ENCODE measurements around the gene SELENOO. TPM values are rescaled to one million over a fixed set of nuclear protein-coding genes. Genes with fewer than 3 reads are reported as not detected.

SELENOO gene
- total RNA-seq, 1 experiment from 2014 or later, result 43.2 TPM

DNA sequence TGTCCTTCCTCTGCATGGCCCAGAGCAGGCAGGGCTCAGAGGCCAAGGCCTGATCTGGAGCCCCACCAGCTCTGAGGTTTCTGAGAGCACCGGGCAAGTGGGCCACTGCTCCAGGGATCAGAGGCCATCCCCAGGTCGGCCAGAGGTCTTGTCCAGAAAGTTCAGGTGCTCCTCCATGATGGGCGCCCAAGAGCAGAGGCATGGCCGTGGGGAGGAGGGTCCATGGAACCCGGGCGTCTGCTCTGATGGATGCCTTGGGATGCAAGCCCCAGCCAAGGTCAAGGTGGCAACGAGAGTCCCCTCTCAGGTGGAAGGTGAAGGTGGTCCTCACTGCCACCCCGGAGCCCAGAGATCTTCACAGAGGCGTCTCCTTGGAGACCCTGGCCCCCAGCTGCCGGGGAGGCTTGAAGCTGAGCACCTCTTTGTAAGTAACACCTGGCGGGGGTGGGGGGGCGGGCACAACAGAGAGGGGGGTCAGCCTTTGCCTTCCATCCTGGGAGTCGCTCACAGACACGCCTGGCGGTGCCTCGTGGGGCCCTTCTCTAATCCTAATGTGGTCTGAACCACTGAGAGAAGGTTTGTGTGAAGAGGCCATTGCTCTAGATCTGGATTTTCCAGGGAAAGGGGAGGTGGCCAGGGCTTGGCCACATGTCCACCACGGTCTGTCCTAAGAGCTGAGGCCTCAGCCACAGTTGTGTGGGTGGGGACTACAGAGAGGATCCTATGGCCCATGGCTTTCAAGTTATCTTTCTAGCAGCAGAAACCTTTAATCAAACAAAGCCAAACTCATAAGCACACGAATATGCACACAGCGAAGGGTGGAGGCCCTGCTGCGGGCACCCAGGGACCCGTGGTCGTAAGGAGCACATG, 52.5 kb downstream of the SELENOO start:
- DNase-seq (ENCODE audit: low read depth, low spot score), result no peak
- in situ Hi-C loops (cut with HindIII; ENCODE audit: low pct_unique_long_range_greater_than_20kb, low sequenced_read_pairs), result no loop called here

DNA sequence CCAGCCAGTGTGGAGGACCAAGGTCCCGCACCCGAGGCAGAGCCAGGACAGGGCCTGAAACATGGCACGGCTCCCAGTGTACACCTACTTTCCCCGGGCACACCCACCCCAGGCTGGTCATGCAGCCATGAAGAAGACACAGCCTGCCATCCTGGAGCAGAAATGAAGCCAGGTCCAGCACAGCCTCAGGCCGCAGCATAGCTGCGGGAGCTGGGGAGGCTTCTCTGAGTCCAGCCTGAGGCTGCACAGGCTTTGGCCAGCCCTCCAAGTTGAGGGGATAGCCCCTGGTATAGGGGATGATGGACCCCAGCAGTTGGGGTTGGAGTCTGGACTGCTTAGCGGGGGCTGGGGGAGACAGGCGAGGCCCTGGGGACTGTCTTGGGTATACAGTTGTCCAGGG, 53.1 kb downstream of the SELENOO start:
- in situ Hi-C loops (cut with HindIII; ENCODE audit: low pct_unique_long_range_greater_than_20kb, low sequenced_read_pairs), result no loop called here
- no peak for DNase-seq (ENCODE audit: low read depth, low spot score)

DNA sequence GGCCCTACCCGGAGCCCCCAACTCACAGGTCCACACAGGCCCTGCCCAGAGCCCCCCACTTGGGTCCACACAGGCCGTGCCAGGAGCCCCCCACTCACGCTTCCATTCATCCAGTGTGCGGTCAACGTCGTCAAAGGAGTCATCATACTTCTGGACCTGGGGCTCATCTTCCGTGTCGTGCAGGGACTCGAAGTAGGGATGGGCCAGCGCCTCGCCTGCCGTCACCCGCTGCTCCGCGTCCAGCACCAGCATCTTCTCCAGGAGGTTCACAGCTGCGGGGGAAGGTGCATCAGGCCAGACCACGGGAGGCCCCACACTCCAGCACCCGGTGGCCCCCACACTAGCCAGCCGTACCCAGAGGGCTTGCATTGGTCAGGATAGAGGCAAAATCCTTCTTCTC, 54.3 kb downstream of the SELENOO start:
- no peak for DNase-seq (ENCODE audit: low read depth, low spot score)
- in situ Hi-C loops (cut with HindIII; ENCODE audit: low pct_unique_long_range_greater_than_20kb, low sequenced_read_pairs), result no loop called here

GRCh38 chr22:50255607-50256006, 54.8 kb downstream of the SELENOO start:
- DNase-seq (ENCODE audit: low read depth, low spot score), result no peak
- in situ Hi-C loops (cut with HindIII; ENCODE audit: low pct_unique_long_range_greater_than_20kb, low sequenced_read_pairs), result no loop called here

DNA sequence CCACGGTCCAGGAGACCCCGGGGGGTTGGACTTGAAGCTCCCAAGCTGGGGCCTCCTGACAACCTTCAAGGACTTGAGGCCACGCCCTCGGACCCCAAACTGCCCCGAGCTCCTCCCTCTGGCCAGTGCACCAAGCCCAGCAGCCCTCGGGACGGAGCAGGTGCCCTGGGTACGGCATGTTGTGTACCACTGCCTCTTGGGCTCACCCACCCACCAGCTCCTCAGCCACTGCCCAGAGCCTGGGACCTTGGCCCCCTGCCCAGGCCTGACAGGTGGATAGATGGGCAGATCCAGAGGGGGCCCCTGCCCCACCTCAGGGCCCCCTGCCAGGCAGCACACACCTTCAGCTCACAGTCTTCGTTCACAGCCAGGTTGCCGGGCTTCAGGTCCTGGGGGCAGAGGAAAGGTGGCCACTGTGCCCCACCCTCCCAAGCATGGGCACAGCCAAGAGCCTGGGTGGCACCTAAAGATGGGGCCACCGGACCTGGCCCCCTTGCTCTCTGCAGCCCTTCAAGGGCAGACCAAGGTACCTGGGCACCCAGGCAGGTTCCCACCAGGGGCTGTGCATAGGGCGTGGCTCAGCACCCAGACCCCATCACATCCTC, 55.5 kb downstream of the SELENOO start:
- no peak for DNase-seq (ENCODE audit: low read depth, low spot score)
- in situ Hi-C loops (cut with HindIII; ENCODE audit: low pct_unique_long_range_greater_than_20kb, low sequenced_read_pairs), result no loop called here

DNA sequence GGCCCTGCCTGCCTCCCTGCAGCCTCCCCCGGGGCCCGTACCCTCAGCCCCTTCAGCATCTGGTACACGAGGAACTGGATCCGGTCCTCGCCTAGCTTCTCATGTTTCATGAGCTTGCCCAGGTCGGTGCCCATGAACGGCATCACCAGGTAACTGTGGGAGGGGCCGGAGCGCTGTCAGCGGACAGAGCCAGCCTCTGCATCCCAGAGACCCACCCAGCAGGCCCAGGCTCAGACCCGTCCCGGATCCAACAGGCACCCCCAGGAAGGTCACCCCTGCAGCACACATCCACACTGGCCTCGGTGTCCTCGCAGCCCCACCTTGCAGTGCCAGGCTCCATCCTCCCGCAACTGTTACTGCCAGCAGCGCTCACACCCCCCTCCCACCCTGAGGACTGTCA, 56.2 kb downstream of the SELENOO start:
- no peak for DNase-seq (ENCODE audit: low read depth, low spot score)
- in situ Hi-C loops (cut with HindIII; ENCODE audit: low pct_unique_long_range_greater_than_20kb, low sequenced_read_pairs), result no loop called here

DNA sequence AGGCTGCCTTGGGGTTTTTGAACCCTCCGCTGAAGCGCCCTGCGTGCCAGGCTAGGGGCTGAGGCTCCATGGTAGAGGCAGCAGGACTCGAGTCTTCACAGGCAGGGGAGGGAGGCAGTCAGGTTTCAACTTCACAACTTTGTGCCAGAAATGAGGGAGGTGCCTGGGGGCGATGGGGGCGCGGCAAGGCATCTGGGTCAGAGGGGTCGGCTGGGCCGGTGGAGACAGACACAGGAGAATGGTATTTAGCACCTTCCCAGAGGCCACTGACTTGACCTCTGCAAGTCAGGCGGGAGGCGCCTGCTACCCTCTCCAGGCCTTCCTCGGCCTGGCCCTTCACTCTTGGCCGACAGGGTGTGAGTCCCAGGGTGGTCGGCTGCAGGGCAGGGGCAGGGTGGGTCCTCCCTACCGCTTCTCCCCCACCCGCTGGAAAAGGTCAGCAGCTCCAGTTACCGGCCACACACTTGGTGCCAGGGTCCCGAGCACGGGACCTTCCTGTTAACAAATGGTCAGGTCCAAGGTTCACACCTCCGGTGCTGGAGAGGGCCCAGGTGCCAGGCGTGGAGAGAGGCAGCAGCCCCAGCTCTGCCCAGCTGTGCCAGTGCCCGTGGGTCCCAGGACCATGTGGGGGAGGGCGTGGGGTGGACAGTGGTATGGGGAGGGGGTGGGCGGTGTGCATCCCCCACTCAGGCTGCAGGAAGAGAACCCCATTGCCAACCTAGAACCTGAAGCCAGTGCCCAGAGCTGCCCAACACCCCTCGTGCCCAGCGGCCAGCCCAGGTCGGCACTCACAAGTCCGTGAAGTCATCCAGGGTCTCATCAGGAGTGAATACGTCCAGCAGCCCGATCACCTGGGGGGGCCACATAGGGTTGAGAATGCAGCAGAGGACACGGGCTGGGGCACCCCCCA, 56.9 kb downstream of the SELENOO start:
- DNase-seq (ENCODE audit: low read depth, low spot score), result no peak
- in situ Hi-C loops (cut with HindIII; ENCODE audit: low pct_unique_long_range_greater_than_20kb, low sequenced_read_pairs), result no loop called here

DNA sequence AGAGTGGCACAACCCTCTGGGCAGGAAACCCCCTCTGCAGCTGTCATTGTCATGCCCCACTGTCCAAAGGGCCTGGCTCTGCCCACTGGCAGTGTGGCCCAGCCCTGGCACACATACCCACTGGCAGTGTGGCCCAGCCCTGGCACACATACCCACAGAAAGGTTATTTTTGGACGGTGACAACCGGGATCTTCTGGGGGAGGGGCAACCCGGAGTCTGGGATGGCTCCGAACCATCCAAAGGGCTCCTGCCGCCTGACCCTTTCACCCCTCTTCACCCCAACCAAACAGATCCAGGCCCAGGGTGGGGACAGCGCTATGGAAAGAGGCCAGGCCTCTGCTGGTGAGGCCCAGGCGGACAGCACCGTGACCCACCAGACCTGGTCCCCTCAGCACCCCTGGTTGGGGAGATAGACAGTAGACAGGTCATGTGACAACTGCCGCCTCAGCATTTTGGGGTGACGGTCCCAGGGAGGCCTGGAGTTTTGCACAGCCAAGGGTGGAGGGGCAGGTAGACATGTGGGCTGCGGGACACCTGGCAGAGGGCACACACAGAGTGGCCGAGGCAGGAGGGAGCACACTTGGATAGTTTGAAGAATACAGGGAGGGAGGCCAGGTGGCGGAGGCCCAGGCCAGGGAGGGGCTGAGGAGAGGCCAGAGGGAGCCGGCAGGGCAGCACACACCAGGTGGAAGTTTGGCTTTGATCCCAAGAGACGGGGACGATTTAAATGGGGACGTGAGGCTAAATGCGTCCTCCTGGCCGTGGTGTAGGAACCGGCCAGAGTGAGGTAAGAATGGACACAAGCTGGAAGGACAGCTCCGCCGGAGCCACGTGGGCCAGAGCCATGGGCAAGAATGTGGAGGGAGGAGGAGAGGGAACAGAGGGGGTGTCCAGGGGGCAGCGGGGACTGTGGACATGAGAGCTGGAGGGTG, 57.8 kb downstream of the SELENOO start:
- in situ Hi-C loops (cut with HindIII; ENCODE audit: low pct_unique_long_range_greater_than_20kb, low sequenced_read_pairs), result no loop called here
- no peak for DNase-seq (ENCODE audit: low read depth, low spot score)

- in situ Hi-C loops (cut with HindIII; ENCODE audit: low pct_unique_long_range_greater_than_20kb, low sequenced_read_pairs), result no loop called here
- no peak for DNase-seq (ENCODE audit: low read depth, low spot score)
Observed at GRCh38 chr22:50259302-50259701, 58.5 kb downstream of the SELENOO start.

- DNase-seq (ENCODE audit: low read depth, low spot score), result no peak
- in situ Hi-C loops (cut with HindIII; ENCODE audit: low pct_unique_long_range_greater_than_20kb, low sequenced_read_pairs), result no loop called here
Observed at GRCh38 chr22:50260434-50260800, 59.6 kb downstream of the SELENOO start.

DNA sequence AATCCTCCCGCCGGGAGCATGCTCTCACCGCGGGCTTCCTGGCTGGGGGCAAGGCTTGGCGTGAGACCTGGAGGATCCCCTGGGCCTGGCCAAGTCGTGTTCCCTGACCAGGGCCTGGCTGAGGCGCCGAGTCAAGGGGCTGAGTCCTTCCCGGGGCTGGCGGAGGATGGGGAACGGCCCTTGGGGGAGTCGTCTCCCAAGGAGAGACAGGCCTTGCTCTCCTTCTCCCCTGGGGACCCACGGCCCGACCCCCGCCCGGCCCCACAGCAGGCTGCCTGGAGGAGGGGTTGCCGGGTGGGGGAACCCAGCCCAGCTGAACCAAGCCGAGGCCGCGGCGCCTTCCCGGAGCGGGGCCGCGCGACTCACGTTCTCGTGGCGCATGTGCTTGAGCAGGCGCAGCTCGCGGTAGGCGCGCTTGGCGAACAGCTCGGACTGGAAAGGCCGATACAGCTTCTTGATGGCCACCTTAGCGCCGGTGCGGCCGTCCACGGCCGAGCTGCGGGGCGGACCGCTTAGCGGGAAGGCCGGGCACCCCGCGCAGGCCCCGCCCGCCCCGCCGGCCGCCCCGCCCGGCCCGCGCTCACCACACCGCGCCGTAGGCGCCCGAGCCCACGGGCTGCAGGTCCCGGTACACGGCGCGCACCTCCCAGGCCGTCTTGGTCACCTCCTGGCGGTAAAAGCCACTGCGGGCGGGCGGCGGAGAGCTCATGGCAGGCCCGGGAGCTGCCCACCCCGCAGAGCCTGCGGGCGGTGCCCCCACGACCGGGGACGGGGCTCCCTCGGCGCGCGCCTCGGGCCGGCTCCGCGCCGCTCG, 60.2 kb downstream of the SELENOO start:
- in situ Hi-C loops (cut with HindIII; ENCODE audit: low pct_unique_long_range_greater_than_20kb, low sequenced_read_pairs), result no loop called here
- no peak for DNase-seq (ENCODE audit: low read depth, low spot score)

DNA sequence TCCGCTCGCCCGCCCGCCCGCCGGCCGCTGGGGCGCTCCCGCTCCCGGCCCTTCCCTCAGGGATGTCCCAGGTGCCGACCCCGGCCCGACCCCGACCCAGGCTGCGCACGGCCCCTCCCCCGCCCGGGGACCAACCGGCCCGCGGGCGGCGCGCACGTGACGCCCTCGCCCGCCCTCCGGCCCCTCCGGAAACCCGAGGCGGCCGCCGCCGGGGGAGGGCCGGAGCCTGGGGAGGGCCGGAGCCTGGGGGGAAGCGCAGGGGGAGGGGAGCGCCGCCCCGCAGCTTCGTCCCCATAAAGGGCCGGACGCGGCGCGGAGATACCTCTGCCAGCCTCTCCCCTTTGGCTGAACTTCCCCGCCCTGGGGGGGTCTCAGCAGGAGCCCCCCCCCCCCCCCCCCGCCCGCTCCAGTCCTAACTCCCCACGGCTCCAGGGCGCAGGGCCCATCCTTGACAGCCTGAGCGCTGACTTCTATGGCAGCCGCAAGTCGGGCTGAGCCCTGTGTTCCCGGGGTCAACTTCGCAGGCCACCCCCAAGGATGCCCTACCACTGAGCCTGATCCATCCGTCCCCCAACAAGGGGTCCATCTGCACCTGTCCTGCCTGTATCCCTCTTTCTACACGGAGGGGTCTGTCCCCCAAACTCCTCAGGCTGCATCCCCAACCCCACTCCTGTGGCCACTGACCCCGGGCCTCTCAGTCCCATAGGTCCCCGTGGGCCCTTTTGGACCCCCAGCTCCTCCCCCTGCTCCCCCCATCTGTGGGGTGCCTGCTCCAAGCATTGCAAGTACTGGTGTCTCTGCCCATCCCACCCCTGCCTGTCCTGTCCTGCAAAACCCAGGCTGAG, 61.0 kb downstream of the SELENOO start, which contains the start of gene MAPK12:
Gene MAPK12, minus strand, starts transcription at position 69 of the 845 bp plus-strand sequence. CDS start 174 bp downstream, outside the sequence.
- no peak for DNase-seq (ENCODE audit: low read depth, low spot score)
- in situ Hi-C loops (cut with HindIII; ENCODE audit: low pct_unique_long_range_greater_than_20kb, low sequenced_read_pairs), result no loop called here

- in situ Hi-C loops (cut with HindIII; ENCODE audit: low pct_unique_long_range_greater_than_20kb, low sequenced_read_pairs), result no loop called here
- no peak for DNase-seq (ENCODE audit: low read depth, low spot score)
Observed at GRCh38 chr22:50262460-50262911, 61.7 kb downstream of the SELENOO start.

GRCh38 chr22:50262973-50263617, 62.3 kb downstream of the SELENOO start:
- no peak for DNase-seq (ENCODE audit: low read depth, low spot score)
- in situ Hi-C loops (cut with HindIII; ENCODE audit: low pct_unique_long_range_greater_than_20kb, low sequenced_read_pairs), result no loop called here

DNA sequence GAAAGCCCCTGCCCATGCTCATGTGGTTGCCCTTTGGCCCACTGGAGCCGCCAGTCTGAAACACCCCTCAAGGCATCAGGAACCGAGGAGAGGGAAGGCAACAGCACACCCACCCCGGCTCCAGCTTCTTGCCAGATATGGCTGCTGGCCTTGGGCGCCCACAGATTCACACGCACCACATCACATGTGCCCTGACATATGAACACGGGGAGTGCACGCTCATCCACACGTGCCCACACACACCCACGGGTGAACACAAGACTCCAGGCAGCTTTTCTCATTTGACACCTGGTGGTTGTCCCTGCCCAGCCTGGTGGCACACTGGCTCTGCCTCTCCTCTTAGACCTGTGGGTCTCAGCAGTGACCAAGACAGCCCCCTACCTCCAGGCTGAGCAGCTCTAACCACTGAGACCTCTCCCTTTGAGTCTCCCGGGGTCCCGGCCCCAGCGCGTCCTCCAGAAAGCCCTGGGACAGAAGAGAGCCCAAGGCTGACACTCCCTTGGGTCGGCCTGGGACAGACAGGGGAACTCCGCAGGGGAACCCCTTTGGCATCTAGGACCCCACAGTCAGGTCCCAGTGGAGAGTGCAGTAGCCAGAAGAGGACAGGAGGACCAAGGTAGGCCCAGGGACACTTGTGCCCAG, 63.4 kb downstream of the SELENOO start:
- in situ Hi-C loops (cut with HindIII; ENCODE audit: low pct_unique_long_range_greater_than_20kb, low sequenced_read_pairs), result no loop called here
- DNase-seq (ENCODE audit: low read depth, low spot score), result no peak

All from SK-MEL-5 (cell line).